Transverse colon (tissue), 1 donor: Measurements from ENCODE around the gene SH3RF1.
"Not testable (repeated sequence)": the region's sequence is repeated elsewhere in the genome, so short reads cannot be mapped to it uniquely, and the experiment has no call there.

Source experiments
- EP300 ChIP-seq: sonication (generic); formaldehyde crosslinking; IDR thresholded peaks from one replicate; pipeline ENCODE4 v1.6.1; 2017; ENCODE audit warnings: antibody characterized with exemption, low read depth
- POLR2A ChIP-seq: fragments of 450-650 bp; IDR thresholded peaks from one replicate; pipeline ENCODE4 v1.6.1; 2016; ENCODE audit warnings: antibody characterized with exemption, mild to moderate bottlenecking, moderate library complexity

DNA sequence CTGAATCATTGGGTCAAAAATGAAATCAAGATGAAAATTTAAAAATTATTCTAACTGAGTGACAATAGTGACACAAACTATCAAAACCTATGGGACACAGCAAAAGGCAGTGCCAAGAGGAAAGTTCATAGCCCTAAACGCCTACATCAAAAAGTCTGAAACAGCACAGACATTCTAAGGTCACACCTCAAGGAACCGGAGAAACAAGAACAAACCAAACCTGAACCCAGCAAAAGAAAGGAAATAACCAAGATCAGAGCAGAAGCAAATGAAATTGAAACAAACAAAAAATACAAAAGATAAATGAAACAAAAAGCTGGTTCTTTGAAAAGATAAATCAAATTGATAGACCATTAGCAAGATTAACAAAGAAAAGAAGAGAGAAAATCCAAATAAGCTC, 80.8 kb downstream of the SH3RF1 start:
- TF ChIP-seq EP300, POLR2A: not testable (repeated sequence)
